IPS-15b (cell line): Measurements from ENCODE around the gene IRF2.
"Not testable (repeated sequence)": the region's sequence is repeated elsewhere in the genome, so short reads cannot be mapped to it uniquely, and the experiment has no call there.

Experiments
- H3K27me3 ChIP-seq: one replicate; pipeline ENCODE4 v1.6.1; 2013; ENCODE audit warnings: low read length; ENCODE audit not compliant: control insufficient read depth, insufficient read depth
- H3K36me3 ChIP-seq: one replicate; pipeline ENCODE4 v1.6.1; 2013; ENCODE audit warnings: low read length; ENCODE audit not compliant: control insufficient read depth, insufficient read depth
- H3K4me1 ChIP-seq: one replicate; pipeline ENCODE4 v1.6.1; 2013; ENCODE audit warnings: mild to moderate bottlenecking, low read length; ENCODE audit not compliant: control insufficient read depth, insufficient read depth
- H3K4me3 ChIP-seq: one replicate; pipeline ENCODE4 v1.5.1; 2013; ENCODE audit warnings: low read depth, low read length
- H3K9ac ChIP-seq: one replicate; pipeline ENCODE4 v1.6.1; 2013; ENCODE audit warnings: low read depth, mild to moderate bottlenecking, low read length
- H3K9me3 ChIP-seq: one replicate; pipeline ENCODE4 v1.6.1; 2013; ENCODE audit warnings: mild to moderate bottlenecking, low read length; ENCODE audit not compliant: control insufficient read depth, insufficient read depth

Gene IRF2

GRCh38 chr4:184342857-184343237, 131.5 kb downstream of the IRF2 start:
- H3K4me1 ChIP-seq, H3K27me3 ChIP-seq, H3K36me3 ChIP-seq, H3K9ac ChIP-seq, H3K9me3 ChIP-seq: not testable (repeated sequence)
- peak overlapping the region; percentile 78 for H3K4me3 ChIP-seq

DNA sequence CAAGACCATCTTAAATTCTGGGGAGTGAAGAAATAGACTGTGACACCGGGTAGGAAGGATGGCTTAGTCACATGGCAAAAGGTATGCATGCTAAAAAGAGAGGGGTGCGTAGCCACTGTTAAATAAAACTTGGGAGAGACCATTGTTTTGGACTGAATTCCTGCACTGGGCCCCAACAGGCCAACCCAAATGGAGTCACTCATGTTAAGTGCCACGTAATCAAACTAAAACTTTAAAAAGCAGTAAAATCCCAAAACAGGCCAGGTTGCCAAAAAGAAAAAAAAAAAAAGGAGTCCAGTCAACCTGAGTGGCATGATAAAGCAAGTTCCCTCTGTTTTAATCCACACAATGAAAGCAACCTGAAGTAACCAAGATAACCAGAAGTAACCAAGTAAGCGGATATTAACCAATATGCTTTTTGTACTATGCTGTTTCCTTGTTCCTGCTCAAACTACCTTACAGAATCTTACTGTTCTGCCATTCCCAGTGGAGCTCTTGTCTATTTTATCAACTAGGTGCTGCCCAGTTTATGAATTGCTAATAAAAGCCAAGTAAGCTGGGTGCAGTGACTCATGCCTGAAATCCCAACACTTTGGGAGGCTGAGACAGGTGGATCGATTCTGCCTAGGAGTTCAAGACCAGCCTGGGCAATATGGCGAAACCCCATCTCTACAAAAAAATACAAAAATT, 132.0 kb downstream of the IRF2 start:
- no peak overlapping the region for H3K9ac ChIP-seq

GRCh38 chr4:184339398-184340193, 134.8 kb downstream of the IRF2 start:
- not testable (repeated sequence) for H3K36me3 ChIP-seq, H3K27me3 ChIP-seq, H3K4me3 ChIP-seq, H3K9me3 ChIP-seq, H3K4me1 ChIP-seq, H3K9ac ChIP-seq

More for the DNA sequence above, 132.0 kb downstream of the IRF2 start:
- Histone ChIP-seq H3K9me3 (no peaks in the 10 kb centered on the region), H3K4me1 (peaks cover 6% of the 10 kb centered on the region), H3K27me3 (no peaks in the 10 kb centered on the region), H3K36me3 (no peaks in the 10 kb centered on the region), H3K4me3 (no peak overlapping the region)

- no peaks in the 10 kb centered on the region for H3K36me3 ChIP-seq
- H3K9me3 ChIP-seq = no peaks in the 10 kb centered on the region
- H3K4me1 ChIP-seq = no peaks in the 10 kb centered on the region
- no peaks in the 10 kb centered on the region for H3K27me3 ChIP-seq
- no peak overlapping the region for H3K4me3 ChIP-seq
- no peak overlapping the region for H3K9ac ChIP-seq
Measured at GRCh38 chr4:184337907-184338306, 136.4 kb downstream of the IRF2 start.
